Measurements from ENCODE around the gene ARFGEF3.
"Not testable (repeated sequence)": the region's sequence is repeated elsewhere in the genome, so short reads cannot be mapped to it uniquely, and the experiment has no call there.

Gene ARFGEF3

DNA sequence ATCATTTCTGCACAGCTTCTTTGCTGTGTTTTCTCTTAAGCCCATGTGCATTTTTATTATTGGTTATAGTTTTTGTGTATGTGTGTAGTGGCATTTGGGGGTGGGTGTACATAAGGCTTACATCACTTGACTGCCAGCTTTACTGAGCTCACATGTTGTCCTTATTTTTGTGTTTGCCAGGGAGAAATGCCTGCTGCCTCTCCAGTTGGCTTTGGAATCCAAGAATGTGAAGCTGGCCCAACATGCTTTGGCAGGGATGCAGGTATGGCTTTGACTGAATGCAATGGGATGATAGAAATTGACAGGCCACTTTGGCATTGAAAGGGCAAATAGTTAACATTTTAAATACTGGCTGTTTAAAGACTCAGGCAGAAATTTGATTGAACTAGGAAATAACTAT lies 45.1 kb downstream of the ARFGEF3 start:
- DNase-seq (ENCODE audit: low read depth in 1 of 2, low spot score in 1 of 2) = no peak

DNA sequence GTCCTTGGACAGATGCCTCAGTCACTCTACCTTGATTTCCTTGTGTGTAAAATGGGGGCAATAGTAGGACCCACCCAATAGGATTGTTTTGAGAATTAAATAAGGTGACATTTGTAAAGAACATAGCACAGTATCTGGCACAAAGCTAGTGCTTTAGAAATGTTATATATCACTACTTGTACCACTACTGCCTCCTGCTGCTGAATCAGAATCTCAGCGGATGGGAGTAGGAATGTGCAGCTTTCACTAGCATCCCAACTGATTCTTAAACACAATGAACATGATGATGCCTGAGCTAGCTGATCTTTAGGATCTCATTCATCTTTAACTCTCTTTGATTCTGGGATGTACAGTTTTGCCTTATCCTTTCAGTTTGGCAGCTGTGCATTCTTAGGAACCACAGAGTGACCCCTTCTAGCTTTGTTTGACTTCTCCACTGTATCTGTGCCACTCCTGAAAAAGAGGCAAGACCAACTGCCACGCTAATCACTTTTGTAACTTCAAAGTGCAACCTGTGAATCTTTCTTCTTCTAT lies 49.4 kb downstream of the ARFGEF3 start:
- no peak for DNase-seq (ENCODE audit: low read depth in 1 of 2, low spot score in 1 of 2)

DNA sequence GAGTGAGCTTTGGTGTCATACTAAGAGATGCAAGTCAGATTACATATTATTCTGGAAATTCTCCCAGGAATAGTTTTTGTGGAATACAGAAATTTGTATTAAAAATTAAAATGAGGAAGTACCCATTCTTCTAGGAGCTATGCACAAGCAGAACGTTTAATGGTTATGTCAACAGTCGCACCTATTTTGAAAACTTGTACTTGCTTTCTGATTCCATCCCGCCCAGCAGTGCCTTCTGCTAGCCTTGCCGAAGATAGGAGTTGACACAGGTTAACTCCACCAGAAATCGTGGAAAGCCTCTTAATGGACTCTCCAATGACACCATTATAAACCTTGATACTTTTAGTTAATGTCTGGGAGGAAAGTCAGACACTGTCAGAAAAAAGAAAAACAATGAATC lies 49.9 kb downstream of the ARFGEF3 start:
- DNase-seq (ENCODE audit: low read depth in 1 of 2, low spot score in 1 of 2) = no peak

DNA sequence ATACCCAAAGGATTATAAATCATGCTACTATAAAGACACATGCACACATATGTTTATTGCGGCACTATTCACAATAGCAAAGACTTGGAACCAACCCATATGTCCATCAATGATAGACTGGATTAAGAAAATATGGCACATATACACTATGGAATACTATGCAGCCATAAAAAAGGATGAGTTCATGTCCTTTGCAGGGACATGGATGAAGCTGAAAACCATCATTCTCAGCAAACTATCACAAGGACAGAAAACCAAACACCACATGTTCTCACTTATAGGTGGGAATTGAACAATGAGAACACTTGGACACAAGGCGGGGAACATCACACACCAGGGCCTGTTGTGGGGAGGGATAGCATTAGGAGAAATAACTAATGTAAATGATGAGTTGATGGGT lies 50.8 kb downstream of the ARFGEF3 start:
- not testable (repeated sequence) for DNase-seq (ENCODE audit: low read depth in 1 of 2, low spot score in 1 of 2)

DNA sequence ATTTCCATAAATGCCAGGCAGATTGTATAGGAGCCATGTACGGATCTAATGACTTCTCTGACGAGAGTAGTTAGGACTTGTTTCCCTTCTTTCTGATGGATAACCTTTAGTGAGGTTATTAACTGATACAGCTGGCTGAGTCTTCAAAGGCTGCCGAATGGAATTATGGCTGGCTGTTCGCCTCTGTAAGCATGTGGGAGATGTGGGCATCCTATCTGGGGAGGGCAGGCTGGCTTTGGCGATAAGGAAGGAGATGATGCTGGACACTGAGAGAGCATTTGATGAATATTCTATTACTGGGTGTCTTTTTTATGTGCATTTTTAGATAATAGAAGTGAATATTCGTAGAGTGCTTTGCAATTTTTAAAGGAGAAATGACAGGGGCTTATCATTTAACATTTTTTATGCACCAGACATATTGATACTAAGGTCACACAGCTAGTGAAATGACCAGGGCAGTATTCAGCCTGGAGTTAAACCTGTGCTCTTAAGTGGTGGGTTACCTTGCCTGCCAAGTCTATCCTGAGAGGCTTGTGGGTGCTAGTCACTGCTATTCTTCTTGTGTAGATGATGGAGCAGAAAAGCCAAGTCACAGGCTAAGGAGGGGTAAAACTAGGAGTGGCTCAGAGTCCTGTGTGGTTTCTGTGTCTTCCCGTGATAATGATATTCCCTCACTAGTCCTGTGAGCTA lies 53.5 kb downstream of the ARFGEF3 start:
- DNase-seq (ENCODE audit: low read depth in 1 of 2, low spot score in 1 of 2) = no peak

DNA sequence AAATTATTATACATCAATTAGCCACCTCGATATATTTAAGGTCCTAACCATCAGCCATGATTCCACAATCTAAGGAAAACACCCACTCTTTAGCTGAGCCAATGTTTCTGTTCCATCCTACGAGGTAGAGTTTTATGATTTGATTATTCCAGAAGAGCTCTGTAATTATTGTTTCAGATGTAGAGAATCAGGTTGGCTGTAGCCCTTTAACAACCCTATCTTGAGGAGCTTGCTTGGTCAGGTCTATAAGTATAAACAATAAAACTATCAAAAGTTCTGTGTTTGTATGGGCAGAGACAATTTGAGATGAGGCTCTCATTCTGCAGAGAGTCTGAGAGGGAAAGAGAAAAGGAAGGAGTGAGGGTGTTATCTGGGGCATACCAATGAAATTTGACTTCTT lies 56.7 kb downstream of the ARFGEF3 start, which contains the start of gene PBOV1:
Gene PBOV1 (minus strand): TSS at position 43 of the 400 bp plus-strand sequence. CDS start 96 bp downstream, outside the sequence.
- no peak for DNase-seq (ENCODE audit: low read depth in 1 of 2, low spot score in 1 of 2)

DNA sequence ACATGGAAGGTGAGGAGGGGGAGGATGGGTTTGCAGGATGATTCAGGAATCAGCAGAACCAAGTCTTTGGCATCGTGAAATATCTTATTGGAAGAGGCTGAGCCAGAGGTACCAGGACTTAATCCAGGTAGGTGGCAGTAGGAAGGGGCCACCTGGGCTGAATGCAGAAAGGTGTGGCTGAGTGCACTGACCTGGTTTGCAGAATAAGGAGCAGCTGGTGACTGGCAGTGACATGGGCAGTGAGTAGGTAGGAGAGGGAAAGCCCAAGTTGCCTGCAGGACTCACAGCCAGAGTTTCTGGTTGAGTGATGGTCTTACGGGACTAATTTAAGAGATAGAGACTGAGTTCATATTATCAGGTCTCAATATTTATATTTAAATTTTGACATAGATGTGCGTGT lies 57.7 kb downstream of the ARFGEF3 start:
- DNase-seq (ENCODE audit: low read depth in 1 of 2, low spot score in 1 of 2) = no peak

DNA sequence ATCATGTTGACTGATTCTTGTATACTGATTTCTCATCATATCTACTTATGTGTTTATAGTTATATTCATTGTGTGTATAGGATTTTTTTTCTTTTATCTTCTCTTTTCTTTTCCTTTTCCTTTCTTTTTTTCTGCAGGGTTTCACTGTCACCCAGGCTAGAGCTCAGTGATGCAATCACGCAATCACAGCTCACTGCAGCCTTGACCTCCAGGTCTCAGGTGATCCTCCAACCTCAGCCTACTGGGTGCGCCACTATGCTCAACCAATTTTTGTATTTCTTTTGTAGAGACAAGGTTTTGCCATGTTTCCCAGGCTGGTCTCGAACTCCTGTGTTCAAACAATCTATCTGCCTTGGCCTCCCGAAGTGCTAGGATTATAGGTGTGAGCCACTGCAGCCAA lies 58.2 kb downstream of the ARFGEF3 start:
- no peak for DNase-seq (ENCODE audit: low read depth in 1 of 2, low spot score in 1 of 2)

DNA sequence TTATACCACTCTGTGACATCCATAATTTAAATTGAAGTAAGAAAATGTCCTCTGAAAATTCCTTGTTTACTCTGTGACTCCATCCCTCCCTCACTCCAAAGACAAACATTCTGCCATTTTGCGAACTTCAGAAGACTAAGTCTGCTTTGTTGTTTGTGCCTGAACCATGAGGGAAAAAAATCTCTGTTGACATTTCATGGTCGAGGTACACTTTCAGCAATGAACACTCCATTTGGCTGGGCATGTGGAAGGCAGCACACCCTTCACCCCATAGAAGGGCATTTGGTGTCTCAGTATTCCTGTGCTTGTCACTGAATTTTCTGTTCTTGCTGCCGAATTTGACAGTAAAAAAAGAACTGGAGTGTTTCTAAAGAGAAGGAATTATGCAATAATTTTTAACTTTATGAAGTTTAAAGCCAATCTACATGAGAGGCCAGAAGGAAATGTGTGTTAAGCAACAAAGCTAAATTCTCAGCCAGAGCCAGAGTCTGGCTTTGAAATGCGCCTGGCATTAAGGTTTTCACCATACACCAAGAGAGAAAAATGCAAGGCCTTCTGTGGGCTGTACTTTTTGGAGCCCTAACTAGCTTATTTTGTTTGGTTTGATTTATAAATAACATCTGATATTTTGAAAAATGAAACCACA lies 61.3 kb downstream of the ARFGEF3 start:
- DNase-seq (ENCODE audit: low read depth in 1 of 2, low spot score in 1 of 2) = no peak

DNA sequence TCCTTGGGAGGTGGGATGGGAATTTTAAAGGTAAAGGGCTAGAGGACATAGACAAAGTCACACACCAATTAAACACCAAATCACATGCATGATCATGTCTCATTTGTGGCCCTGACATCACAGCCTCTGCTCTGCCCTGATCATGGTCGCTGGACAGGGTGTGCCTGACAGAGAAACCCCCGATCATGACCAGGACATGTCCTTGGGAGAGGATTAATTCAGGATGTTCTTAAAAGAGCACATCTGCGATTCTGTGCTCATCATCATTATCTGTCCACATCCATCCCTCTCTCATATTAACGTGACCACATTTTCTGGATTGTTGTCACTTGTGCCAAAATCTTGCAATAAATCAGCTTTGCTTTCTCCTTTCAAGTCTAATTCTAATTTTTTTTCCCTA lies 64.2 kb downstream of the ARFGEF3 start:
- no peak for DNase-seq (ENCODE audit: low read depth in 1 of 2, low spot score in 1 of 2)

DNA sequence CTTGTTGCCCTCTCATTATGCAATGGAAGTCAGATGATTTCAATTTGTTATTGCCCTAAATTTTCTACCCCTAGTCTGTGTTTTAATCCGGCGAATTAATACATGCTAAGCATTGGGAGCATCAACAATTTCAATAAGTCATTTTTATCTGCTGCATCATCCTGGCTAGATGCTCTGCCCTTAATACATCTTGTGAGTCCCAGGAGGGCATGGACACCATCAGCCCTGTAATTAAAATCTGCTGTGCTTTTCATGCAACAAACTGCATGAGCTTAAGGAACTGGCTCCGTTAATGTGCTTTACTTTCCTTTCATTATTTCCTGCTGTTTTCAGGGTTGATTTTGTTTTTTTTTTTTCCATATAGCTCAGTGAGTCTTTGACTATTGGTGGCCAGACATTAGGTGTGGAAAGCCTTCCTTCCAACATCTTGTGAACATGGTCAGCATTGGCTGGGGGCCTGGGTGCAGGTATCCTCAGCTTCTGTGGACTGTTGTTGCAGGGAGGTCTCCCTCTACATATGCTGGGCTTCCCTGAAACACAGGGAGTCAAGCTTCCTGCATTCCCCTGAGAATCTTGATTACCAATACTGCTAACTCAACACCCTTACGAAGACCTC lies 65.1 kb downstream of the ARFGEF3 start:
- DNase-seq (ENCODE audit: low read depth in 1 of 2, low spot score in 1 of 2) = no peak

DNA sequence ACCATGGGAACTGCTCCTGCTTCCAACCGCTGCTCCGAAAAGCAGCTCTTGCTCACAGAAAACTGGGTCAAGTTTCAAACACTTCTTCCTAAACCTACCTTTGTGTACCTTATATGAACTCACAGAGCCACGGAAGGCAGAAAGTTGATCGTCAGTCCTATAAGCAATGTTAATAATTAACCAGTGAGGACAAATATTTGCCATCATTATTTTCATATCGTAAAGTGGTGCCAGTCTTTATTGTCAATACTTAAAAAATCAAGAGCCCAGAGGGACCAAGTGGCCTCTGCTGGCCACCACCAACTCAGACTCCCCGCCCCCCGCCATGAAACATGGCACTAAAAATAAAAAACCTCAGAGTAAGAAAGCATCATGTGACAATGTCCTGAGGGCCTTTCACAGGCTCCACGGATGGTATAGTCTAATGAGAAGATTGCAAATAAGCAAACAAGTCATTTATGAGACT lies 65.6 kb downstream of the ARFGEF3 start:
- DNase-seq (ENCODE audit: low read depth in 1 of 2, low spot score in 1 of 2) = no peak

DNA sequence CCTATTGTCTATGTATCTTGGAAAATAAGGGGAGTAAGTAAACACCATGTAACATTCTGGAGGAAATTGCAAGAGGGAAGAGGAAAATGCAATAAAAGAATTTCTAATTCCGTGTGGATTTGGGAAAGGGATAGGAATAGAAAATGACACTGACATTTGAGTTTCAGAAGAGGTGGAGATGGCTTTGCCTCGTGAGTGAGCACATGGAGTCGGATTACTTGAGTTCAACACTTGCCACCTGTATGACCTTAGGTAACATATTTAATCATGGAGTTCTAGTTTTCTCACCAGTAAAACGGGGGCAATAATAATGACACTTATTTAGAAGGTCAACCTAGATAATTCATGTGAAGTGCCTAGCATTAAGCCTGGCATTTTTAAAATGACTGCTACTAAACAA lies 67.3 kb downstream of the ARFGEF3 start:
- DNase-seq (ENCODE audit: low read depth in 1 of 2, low spot score in 1 of 2) = no peak

DNA sequence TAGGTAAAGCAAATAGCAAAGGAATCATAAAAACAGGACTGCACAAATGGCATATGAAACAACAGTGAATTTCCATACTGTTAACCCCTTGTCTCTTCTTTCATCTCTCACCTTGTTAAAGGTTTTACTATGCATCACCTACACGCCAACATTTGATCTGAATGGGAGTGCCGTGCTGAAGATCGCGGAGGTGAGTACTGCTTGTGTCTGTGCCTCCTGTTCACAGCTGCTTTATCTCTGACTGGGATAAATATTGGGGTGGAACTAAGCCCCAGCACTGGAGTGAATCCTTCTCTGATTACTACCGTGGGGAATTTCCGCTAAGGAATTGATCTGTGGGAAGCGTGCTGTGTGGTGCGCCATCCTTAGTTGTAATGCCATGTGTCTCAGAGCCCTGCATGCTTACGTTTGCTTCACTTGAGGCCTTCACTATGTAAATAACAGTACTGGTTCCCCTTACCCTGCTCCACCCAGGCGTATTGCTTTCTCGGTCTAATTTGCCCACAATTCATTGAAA lies 68.0 kb downstream of the ARFGEF3 start:
- DNase-seq (ENCODE audit: low read depth in 1 of 2, low spot score in 1 of 2) = no peak

DNA sequence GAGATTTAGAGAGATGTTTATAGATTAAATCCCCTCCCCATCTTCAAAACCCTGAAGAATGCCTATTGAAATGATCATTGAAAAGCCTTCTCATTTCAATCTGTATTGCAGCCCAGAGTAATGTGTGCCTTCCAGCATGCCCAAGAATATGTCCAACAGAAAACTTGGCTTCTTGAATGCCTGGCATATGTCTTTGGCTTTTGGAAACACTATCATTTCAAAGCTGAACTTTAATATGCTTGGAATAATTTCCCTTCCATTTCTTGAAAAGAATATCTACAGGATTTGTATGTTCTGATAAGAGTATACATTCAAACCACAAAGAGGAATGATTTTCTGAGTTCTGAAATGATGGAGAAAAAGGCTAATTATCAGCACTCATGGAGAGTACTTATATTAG lies 68.5 kb downstream of the ARFGEF3 start:
- DNase-seq (ENCODE audit: low read depth in 1 of 2, low spot score in 1 of 2) = no peak

DNA sequence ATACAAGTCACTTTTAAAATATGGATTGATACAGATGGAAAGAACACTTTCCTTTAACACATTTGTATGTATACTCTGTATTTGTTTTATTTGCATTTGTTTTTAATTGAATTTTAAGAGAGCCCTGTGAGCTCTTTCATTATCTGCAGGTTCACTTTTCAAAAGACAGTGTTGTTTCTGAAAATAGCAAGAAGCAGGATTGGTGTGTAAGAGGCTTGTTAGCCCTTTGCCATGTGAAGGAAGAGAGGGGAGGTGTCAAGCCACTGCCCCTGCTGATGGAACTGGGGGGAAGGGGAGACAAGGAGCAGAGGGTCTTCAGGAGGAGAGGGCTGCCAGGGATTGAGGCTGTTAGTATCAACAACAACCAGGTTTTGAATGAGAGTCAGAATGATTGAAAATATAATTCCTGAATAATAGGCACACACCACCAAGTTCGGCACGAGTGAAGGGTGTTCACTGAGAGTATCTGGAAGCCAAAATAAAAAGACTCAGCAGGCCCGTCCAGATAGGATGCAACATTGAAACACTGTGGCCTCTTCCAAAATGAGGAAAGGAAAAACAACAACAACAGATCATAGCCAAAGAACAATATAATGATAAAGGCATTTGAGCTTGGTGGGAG lies 69.1 kb downstream of the ARFGEF3 start:
- DNase-seq (ENCODE audit: low read depth in 1 of 2, low spot score in 1 of 2) = no peak

DNA sequence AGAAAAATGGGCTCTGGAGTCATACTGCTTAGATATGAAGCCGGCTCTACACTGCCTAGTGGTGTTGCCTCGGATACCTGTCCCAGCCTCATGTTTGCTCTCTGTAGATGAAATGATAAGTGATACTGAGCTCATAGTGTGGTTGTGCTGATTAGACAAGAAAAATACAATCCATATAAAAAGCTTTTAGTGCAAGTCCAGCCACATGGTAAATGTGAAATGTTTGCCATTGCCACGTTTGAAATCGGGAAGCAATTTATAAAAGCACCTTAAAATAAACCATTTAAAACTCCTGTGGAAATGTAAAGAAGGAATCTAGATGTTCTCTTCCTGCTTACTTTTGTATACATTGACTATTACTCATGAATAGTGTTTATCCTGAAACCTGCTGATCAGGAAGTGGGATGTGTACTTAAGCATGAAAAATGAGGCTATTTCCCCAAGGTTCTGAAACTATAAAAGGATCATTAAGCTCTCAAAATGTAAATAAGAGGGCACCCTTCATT lies 69.7 kb downstream of the ARFGEF3 start:
- DNase-seq (ENCODE audit: low read depth in 1 of 2, low spot score in 1 of 2) = no peak

DNA sequence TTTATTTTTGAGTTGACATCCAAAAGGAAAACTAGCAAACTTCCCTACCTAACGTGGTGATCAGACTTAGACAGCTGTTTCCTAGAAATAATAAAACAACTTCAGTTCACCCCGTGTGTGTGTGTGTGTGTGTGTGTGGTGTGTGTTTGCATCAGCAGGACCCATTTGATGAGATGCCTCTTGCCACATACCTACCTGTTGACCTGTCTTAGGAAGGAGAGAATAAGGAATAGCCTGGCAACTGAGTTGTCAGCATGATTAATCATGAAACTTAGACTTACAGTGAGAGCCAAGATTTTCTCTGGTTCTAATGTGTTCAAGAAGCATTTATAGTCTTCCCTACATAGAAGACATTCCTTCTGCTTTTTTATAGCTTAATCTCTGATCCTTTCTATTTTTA lies 72.6 kb downstream of the ARFGEF3 start:
- no peak for DNase-seq (ENCODE audit: low read depth in 1 of 2, low spot score in 1 of 2)

DNA sequence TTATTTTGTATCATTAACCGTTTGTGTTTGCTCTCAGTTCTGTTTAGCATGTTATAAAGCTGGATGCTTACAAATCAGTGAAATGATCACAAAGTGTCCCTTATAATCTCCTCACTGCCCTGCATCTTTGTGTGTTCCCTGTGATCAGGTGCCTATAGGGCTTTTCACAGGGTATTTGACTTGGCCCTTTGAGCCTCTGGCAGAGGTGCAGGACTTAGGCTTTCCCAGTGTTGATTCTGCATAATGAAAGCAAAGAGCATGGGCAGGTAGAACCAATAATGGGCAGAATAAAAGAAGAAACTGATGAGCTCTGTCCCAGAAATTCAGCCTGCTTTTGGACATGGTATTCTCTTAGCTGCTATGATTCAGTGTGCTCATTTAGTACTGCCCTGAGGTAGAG lies 73.5 kb downstream of the ARFGEF3 start:
- no peak for DNase-seq (ENCODE audit: low read depth in 1 of 2, low spot score in 1 of 2)

DNA sequence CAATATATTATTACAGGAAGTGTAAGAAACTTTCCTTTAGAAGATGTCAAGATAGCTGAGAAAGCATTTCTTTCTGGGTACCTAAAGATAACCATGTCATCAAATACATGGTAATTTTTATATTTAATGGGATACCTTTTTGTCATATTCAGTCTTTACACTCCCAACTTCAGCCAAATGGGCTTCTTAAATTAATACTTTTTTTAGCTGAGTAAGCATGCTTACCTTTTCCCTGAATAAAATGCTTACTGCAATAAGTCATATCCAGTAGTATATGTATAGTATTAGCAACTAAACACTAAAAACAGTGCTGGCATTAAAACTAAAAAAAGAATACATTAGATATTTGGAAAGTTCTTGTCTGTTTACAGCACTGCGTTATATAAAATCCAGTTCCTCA lies 74.0 kb downstream of the ARFGEF3 start:
- DNase-seq (ENCODE audit: low read depth in 1 of 2, low spot score in 1 of 2) = no peak

DNA sequence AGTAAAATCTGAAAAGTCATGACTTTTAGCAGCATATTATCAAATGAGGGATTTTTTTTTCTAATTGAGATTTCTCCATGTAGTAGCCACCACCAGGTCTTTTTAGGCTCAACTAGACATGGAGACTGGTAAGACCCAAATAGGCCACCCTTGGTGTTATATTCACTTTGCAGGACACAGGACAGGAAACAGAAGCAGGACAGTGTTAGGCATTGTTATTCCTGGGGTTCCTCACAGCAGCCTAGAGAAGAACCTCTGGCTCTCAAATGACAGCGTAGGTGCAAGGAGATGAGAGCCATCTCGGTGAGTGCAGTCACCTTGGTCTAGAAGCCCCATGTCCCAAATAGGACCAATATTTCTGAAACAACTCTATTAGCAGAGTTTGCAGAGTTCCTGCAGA lies 75.7 kb downstream of the ARFGEF3 start:
- DNase-seq (ENCODE audit: low read depth in 1 of 2, low spot score in 1 of 2) = no peak
